ENCODE data around the gene GPC3.

GPC3 gene

GRCh38 chrX:133980832-133981588, 4.4 kb downstream of the GPC3 start:
- Histone ChIP-seq H3K9me3 (no peaks in the 10 kb centered on the region), H3K27me3 (peaks cover 43% of the 10 kb centered on the region), H3K27ac (no peak overlapping the region), H3K4me3 (ENCODE audit: low read depth in 1 of 2, low read length in 1 of 2) (no peak overlapping the region), H3K36me3 (no peaks in the 10 kb centered on the region), H3K4me1 (ENCODE audit: control insufficient read depth in 1 of 2, insufficient read depth in 1 of 2, low read depth in 1 of 2, low read length in 1 of 2) (no peaks in the 10 kb centered on the region)
- TF ChIP-seq, protein P1, sequence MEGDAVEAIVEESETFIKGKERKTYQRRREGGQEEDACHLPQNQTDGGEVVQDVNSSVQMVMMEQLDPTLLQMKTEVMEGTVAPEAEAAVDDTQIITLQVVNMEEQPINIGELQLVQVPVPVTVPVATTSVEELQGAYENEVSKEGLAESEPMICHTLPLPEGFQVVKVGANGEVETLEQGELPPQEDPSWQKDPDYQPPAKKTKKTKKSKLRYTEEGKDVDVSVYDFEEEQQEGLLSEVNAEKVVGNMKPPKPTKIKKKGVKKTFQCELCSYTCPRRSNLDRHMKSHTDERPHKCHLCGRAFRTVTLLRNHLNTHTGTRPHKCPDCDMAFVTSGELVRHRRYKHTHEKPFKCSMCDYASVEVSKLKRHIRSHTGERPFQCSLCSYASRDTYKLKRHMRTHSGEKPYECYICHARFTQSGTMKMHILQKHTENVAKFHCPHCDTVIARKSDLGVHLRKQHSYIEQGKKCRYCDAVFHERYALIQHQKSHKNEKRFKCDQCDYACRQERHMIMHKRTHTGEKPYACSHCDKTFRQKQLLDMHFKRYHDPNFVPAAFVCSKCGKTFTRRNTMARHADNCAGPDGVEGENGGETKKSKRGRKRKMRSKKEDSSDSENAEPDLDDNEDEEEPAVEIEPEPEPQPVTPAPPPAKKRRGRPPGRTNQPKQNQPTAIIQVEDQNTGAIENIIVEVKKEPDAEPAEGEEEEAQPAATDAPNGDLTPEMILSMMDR (IDR thresholded peaks at IDR 0.05) = no peak

DNA sequence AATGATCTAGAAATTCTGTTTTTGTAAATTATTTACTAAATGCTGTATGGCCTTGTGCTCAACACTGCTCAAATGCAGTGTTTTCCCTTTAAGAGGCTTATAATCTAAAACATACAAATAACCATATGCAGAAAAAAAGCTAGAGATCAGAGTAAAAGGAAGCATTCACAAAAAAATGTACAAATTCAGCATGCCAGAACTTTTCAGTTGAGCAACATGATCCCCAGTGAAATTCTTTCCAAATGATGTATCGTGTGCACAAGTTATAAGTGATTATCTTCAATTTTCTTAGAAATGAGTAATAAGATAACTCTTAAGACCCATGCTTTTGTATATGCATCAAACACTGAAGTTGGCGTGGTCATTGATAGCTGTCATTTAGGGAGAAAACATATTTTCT, 5.0 kb downstream of the GPC3 start:
- TF ChIP-seq, protein P1 (IDR thresholded peaks at IDR 0.05) = no peak
- no peak overlapping the region for H3K27ac ChIP-seq
- H3K4me1 ChIP-seq (ENCODE audit: control insufficient read depth in 1 of 2, insufficient read depth in 1 of 2, low read depth in 1 of 2, low read length in 1 of 2) = no peaks in the 10 kb centered on the region
- H3K4me3 ChIP-seq (ENCODE audit: low read depth in 1 of 2, low read length in 1 of 2) = no peak overlapping the region
- H3K27me3 ChIP-seq = peaks cover 37% of the 10 kb centered on the region
- no peaks in the 10 kb centered on the region for H3K36me3 ChIP-seq
- H3K9me3 ChIP-seq = no peaks in the 10 kb centered on the region

DNA sequence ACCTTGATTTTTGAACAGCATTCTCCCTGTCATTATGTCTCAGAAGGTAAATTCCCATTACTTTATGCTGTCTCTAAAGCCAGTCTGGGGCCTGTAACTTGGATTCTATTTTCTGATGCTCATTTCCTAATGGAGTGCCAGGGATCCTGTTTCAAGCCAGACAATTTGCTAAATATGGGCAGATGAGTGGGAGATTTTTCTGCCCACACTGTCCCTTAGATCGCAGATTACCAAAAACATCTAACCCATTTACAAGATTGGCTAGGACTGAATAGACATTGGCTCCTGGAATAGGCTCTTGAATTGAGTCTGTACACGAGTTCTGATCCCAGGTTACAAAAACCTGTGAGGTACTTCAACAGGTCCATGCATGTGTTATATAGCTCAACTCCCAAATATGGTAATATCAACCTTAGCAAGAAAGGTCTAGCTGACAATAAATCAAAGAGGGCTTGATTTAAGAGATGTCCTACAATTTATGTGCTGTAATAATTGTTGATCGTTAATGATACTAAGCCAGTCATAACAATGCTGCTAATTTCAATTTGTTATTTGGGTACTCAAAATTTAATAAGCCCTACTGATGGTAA, 5.7 kb downstream of the GPC3 start:
- Histone ChIP-seq H3K27me3 (peaks cover 31% of the 10 kb centered on the region), H3K4me3 (ENCODE audit: low read depth in 1 of 2, low read length in 1 of 2) (no peak overlapping the region), H3K4me1 (ENCODE audit: control insufficient read depth in 1 of 2, insufficient read depth in 1 of 2, low read depth in 1 of 2, low read length in 1 of 2) (no peaks in the 10 kb centered on the region), H3K36me3 (no peaks in the 10 kb centered on the region), H3K27ac (no peak overlapping the region), H3K9me3 (no peaks in the 10 kb centered on the region)
- TF ChIP-seq, protein P1 (IDR thresholded peaks at IDR 0.05) = no peak

DNA sequence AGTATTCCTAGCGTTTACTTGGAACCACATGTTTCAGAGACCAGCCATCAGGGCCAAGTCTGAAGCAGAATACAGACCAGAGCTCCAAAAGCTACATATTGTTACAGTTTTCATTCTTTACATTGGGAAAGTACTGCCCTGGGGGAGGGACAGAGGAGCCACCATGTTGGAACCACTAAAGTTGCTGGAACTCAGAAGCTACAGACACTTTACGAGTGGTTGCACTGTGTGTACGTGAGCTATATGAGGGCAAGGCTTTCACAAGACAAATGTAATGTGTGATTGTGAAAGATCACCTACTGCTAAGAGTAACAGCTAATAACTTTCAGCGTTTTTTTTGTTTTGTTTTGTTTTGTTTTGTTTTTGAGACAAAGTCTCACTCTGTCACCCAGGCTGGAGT, 11.7 kb downstream of the GPC3 start:
- TF ChIP-seq, protein P1 (IDR thresholded peaks at IDR 0.05) = no peak
- Histone ChIP-seq H3K27ac (no peak overlapping the region), H3K4me1 (ENCODE audit: control insufficient read depth in 1 of 2, insufficient read depth in 1 of 2, low read depth in 1 of 2, low read length in 1 of 2) (no peaks in the 10 kb centered on the region)

GRCh38 chrX:133972916-133973315, 12.5 kb downstream of the GPC3 start:
- no peak overlapping the region for H3K4me3 ChIP-seq (ENCODE audit: low read depth in 1 of 2, low read length in 1 of 2)
- H3K9me3 ChIP-seq = no peaks in the 10 kb centered on the region
- H3K36me3 ChIP-seq = no peaks in the 10 kb centered on the region
- H3K27ac ChIP-seq = no peak overlapping the region
- TF ChIP-seq, protein P1 (IDR thresholded peaks at IDR 0.05) = no peak
- no peaks in the 10 kb centered on the region for H3K27me3 ChIP-seq
- H3K4me1 ChIP-seq (ENCODE audit: control insufficient read depth in 1 of 2, insufficient read depth in 1 of 2, low read depth in 1 of 2, low read length in 1 of 2) = no peaks in the 10 kb centered on the region

More for the DNA sequence above, 11.7 kb downstream of the GPC3 start:
- Histone ChIP-seq H3K27me3 (no peaks in the 10 kb centered on the region), H3K4me3 (ENCODE audit: low read depth in 1 of 2, low read length in 1 of 2) (no peak overlapping the region), H3K9me3 (no peaks in the 10 kb centered on the region), H3K36me3 (no peaks in the 10 kb centered on the region)
